AG10803 (cell line): ENCODE data around the gene SSBP3.

Experiments
- DNase-seq: peaks from one replicate; pipeline ENCODE4 v3.0.0; 2010; ENCODE audit warnings: low read depth
- H3K4me3 ChIP-seq: 2 replicates; pipeline ENCODE4 v1.5.1; 2011; ENCODE audit warnings: mild to moderate bottlenecking, low read length, control low read depth
- TF ChIP-seq, protein P1 (sequence below): conservative IDR thresholded peaks from 2 replicates; pipeline ENCODE4 v1.5.1; 2011; ENCODE audit warnings: mild to moderate bottlenecking, low read length, control low read depth, inconsistent platforms

Gene SSBP3

DNA sequence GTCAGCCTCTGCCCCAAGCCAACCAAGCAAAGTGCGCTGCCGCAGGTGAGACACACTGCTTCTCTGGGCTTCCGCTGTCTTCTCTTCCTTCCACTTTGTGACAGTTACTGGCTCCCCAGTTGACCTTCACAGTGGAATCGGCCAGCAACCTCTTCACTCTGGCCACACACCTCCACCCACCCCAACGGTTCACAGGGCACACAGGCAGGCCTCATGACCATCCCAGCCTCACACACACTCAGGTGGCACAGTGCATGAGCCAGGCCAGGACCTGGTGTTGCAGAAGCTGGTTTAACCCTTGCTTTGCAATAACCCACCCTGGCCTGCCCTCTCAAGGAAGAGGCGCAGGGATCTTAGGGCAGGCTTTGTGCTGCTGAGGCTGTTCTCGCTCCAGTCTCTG, 69.2 kb downstream of the SSBP3 start:
- DNase-seq = no peak
- TF ChIP-seq, protein P1, sequence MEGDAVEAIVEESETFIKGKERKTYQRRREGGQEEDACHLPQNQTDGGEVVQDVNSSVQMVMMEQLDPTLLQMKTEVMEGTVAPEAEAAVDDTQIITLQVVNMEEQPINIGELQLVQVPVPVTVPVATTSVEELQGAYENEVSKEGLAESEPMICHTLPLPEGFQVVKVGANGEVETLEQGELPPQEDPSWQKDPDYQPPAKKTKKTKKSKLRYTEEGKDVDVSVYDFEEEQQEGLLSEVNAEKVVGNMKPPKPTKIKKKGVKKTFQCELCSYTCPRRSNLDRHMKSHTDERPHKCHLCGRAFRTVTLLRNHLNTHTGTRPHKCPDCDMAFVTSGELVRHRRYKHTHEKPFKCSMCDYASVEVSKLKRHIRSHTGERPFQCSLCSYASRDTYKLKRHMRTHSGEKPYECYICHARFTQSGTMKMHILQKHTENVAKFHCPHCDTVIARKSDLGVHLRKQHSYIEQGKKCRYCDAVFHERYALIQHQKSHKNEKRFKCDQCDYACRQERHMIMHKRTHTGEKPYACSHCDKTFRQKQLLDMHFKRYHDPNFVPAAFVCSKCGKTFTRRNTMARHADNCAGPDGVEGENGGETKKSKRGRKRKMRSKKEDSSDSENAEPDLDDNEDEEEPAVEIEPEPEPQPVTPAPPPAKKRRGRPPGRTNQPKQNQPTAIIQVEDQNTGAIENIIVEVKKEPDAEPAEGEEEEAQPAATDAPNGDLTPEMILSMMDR = no peak
- no peak overlapping the region for H3K4me3 ChIP-seq

DNA sequence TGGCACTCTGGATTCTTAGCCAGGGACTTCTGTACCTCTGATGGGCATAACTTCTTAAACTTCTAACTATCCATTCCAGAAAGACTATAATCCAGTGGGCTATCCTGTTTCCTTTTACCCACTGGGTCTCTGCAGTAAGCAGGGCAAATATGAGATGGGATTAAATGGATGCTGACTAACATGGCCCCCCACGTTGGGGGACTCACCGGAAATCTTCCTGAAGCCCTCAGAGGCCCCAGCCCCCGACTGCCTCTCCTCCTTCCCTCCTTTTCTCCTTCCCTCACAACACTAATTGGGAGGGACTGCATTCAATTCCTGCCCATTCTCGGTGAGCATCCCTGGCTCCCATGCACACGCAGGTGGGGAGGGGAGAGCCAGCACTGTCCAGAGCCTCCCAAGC, 70.1 kb downstream of the SSBP3 start:
- H3K4me3 ChIP-seq = peak overlapping the region; percentile 36
- no peak for DNase-seq
- TF ChIP-seq, protein P1 = no peak

DNA sequence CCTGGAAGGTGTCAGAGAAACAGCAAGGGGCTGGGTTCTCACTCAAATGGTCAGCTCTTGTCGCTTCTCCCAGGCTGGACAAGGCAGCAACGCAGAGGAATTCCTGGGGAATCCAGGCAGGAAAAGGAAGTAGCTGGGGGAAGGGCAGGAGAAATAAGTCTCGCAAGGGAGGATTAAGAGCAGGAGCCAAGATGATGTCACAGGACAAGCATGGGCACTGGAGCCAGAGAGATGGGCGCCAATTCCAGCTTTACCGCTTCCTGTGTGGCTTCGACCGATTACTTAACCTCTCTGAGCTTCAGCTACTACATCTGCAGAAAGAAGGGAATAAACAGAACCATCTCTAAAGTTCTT, 70.5 kb downstream of the SSBP3 start:
- peak overlapping the region; percentile 59 for H3K4me3 ChIP-seq

DNA sequence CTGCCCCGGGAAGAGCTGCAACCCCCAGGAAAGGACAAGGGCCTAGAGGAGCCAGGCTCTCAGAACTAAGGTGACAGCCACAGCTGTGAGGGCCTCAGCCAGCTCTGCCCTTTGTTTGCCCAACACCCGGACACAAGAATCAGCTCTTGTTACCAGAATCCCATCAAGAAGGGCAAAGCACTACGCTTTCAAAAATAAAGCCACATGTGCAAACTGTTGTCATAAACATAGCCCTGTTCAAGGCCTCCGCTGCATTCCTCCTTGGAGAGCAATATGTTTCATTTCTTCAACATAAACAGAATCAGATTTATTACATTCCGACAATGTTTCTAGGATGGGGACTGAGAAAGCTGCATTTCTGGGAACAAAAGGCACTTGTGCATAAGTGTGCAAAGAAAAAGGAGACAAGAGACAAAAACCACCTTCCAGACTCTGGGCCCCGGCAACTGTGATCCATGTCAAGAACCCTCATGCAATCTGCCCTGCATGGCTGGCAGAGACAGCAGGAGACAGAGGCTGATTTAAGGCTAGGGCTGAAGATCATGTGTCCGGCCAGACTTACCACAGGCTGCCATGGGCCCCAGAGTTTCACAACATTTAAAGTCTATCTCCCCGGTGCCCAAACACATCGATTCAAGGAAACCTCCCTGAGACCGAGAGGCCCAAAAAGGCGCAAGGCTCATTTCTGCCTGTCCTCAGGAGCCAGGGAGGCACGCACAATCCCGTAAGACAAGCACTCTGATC, 71.0 kb downstream of the SSBP3 start:
- peak; percentile 92 for DNase-seq

More for the DNA sequence above, 70.5 kb downstream of the SSBP3 start:
- TF ChIP-seq, protein P1 = no peak
- DNase-seq = peak; percentile 96

DNA sequence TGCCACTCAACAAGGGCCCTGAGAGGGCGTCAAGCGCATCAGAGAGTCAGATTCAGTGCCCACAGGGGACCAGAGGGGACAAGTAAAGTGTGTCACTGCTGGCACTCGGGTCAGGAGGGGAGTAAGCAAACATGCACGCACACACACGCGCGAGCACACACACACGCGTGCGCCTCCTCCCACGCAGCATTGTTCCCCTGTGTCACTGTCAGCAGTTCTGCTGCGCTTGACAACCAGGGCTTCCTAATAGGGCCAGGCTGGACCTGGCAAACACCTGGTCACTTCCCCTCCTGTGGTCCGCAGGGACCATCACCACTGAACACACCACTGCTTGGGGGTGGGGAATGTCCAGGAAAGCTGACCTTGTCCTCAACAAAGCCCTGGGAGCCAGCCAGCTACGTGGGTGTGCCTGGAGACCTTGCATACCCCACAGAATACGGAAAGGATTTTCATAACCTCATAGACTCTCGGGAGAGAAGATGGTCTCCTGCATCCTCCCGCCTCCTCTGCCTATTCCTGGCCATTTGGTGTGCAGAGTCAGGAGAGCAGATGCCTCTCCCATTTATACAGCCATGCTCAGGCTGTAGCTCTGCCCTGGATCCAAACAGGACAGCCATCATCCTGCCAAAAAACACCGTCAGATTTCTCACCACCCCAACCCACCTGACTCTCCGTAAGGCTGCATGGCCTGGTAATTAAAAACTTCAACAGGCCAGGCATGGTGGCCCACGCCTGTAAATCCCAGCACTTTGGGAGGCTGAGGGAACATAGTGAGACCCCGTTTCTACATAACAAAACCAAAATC, 73.2 kb downstream of the SSBP3 start:
- DNase-seq = no peak
- TF ChIP-seq, protein P1 = no peak
- no peak overlapping the region for H3K4me3 ChIP-seq

More for the DNA sequence above, 71.0 kb downstream of the SSBP3 start:
- peak overlapping the region; percentile 59 for H3K4me3 ChIP-seq
- TF ChIP-seq, protein P1 = no peak

DNA sequence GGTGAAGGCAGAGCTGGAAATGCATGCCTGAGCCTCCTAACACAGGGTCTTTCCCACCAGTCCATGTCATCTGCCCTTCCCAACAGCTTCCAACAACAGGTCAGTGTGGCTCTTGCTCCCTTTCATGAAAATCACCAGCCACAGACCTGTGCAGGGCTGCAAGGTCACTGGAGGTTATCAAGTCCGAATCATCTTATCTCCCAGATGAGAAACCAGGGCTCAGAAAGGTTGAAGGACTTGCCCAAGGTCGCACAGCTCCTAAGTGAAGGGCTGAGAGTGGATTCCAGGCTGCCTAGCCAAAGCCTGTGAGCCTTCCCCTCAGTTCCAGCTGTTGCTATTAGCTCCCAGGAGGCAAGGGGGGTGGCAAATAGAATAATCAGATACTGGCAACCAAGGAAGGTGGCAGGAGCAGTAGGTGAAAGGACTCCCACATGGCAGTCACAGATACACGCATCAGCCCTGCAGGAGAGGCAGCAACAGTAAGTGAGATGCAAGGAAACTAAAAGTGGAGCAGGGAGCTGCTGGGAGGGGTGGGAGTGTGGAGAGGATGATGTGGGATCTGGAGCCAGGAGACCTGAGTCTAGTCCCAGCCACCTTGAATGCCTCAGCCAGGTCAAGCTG, 74.2 kb downstream of the SSBP3 start:
- TF ChIP-seq, protein P1 = no peak
- no peak overlapping the region for H3K4me3 ChIP-seq
- no peak for DNase-seq
